Endothelial cell of umbilical vein (primary cell): Measurements from ENCODE around the gene HBEGF.

Experiments used
- CTCF ChIP-seq, 2 donors: IDR thresholded peaks; 1 replicate in 1 of 2; 2 replicates in 1 of 2; pipeline ENCODE4 v1.5.1; 2011; ENCODE audit warnings: low read length in 2 of 2, mild to moderate bottlenecking in 2 of 2, moderate library complexity in 2 of 2, control low read depth in 1 of 2, inconsistent platforms in 1 of 2, low read depth in 1 of 2; ENCODE audit not compliant: insufficient read depth in 1 of 2; ENCODE audit errors: extremely low read depth in 1 of 2
- EZH2 ChIP-seq: IDR thresholded peaks from 2 replicates; pipeline ENCODE4 v1.6.1; 2012; ENCODE audit warnings: borderline replicate concordance, low read depth, mild to moderate bottlenecking, moderate library complexity, low read length, inconsistent platforms; ENCODE audit not compliant: severe bottlenecking
- POLR2AphosphoS5 ChIP-seq: IDR thresholded peaks from 2 replicates; pipeline ENCODE4 v1.6.1; 2012; ENCODE audit warnings: low read depth, mild to moderate bottlenecking, control low read depth, low read length, moderate library complexity; ENCODE audit not compliant: insufficient read depth

- TF ChIP-seq CTCF (IDR thresholded peaks at IDR 0.05; ENCODE audit: extremely low read depth in 1 of 2, insufficient read depth in 1 of 2, low read depth in 1 of 2, low read length in 2 of 2) (no peak), EZH2 (no peak), POLR2AphosphoS5 (no peak)
These were observed 1.6 kb downstream of the HBEGF start for GRCh38 chr5:140344683-140345423.
